GM18867 (cell line): Measurements from ENCODE around the gene SUCLA2.
"Not testable (repeated sequence)": the region's sequence is repeated elsewhere in the genome, so short reads cannot be mapped to it uniquely, and the experiment has no call there.

ENCODE experiments used
- ATAC-seq: cut with Tn5 transposase; IDR thresholded peaks from one replicate; pipeline ENCODE4 v1.9.1; 2021; ENCODE audit warnings: mild to moderate bottlenecking, moderate library complexity; ENCODE audit not compliant: unreplicated experiment

The SUCLA2 gene

DNA sequence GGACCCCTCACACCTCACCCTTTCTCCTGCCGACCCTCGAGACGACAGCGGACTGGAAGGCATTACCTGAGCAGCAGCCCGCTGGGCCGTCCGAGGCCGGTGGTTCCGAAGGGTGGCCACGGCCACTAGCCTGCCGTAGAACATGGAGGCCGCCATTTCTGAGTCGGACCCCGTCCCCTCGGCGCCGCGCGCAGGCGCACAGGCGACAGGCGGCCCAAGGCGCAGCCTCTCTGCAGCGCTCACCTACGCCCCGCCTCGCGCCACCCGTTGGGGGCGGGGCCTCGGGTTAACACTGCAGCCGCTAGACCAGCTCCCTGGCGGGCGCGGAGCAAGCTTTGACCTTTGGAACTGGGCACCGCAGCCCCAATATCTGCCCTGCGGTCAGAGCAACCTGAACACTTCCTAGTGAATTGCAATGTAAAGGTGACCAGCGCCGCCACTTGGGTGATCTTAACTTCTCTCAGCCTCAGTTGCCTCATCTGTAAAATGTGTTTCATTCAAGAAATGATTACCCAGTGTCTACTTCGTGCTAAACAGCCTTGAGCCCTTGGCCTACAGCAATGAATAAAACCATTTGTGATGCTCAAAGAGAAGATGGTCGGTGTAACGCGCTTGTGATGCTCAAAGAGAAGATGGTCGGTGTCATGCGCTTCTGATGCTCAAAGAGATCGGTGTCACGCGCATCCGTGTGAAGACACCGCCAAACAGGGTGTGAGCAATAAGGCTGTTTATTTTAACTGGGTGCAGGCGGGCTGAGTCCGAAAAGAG lies at the start of gene SUCLA2:
SUCLA2 (minus strand) TSS at position 160 of the 768 bp plus-strand sequence; CDS start at position 156, 4 bp downstream.
- peak; percentile 99 for ATAC-seq

DNA sequence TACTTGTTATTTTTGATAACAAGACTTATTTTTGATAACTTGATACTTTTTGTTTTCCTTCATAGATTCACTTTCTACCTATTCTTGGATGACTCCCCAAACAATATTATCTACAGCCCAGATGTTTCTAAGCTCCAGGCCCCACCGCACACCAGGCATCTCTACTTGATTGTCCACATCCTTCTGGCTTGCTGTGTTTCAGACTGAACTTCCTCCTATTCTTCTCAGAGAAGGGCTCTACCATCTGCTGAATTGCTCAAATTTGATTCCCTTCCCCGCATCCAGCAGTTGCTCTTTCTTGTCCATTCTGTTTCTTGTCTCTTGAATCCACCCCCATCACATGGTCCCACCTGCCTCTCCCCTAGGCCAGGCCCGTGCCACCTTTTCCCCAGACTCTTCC lies 49.5 kb upstream of the SUCLA2 start:
- ATAC-seq = no peak

DNA sequence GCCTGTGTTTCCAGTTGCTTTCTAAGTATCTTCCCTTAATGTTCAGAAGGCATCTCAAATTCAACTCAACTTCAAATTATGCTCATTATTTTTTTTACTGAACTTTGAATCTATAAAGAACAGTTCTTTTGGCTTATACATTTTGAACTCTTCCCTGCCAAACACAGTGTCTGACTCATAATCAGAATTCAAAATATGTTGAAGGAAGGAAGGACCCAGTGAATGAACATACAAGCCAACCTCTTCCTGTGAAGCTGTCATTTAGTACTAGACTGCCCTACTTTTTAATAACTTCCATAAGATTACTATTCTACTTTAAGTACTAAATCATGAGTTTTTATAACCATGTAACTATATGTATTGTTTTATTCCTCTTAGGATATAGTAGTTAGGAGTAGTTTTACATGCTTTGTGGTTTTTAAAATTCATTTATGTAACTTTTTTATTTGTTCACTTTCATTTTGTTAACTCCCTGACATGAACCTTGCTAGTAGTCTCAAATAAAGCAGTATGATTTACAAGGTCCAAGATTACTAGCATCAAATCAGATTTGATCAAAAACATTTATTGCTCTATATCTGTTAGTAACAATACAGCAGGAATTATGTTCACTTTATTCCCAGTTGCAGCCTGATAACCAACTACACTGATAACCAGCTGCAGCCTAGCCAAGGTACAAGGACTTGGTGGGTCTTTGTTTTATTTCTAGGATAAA lies 42.9 kb upstream of the SUCLA2 start:
- no peak for ATAC-seq

DNA sequence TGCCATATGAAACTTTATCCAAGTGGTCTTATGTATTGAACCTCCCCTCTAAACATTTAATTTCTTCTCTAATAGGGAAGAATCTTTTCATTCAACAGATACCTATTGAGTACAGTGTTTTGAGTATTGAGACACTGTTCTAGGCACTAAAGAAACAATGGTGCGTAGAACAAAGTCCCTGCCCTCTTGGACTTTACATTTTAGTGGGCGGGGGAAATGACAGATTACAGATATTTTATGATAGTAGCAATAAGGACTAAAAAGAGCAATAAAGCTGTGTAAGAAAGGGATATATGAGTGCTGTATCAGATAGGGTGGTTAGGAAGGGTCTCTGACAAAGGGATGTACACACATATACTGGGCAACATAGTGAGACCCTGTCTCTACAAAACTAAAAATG lies 41.8 kb upstream of the SUCLA2 start:
- no peak for ATAC-seq

DNA sequence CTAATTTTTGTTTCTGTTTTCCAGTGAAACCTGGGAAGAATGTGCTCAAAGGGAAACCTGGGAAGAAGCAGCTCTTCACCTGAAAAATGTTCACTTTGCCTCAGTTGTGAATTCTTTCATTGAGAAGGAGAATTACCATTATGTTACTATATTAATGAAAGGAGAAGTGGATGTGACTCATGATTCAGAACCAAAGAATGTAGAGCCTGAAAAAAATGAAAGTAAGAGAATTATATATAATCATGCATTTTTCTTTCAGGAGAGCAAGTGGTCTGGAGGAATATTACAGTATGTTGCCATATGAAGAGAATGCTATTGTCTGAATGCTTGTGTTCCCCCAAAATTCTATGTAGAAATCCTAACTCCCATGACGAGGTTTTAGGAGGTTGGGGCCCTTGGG lies 39.8 kb upstream of the SUCLA2 start:
- ATAC-seq = no peak

DNA sequence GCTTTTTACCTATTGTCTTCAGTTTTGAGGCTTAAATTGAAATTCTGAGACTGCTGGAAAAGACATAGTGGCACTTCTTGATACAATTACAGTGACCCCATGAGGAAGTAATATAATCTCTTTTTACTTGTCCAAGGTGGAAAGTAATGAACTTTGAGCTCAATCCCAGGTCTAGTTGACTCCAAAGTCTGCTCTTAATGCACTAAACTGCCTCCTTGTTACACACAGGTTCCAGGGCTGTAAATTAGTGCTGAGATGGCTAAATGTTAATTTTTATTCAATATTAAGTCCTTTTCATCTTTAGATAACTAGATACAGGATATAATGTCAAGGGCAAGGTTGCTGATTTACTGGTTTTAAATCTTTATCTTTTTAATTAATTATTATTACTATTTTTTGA lies 39.0 kb upstream of the SUCLA2 start:
- ATAC-seq = no peak

DNA sequence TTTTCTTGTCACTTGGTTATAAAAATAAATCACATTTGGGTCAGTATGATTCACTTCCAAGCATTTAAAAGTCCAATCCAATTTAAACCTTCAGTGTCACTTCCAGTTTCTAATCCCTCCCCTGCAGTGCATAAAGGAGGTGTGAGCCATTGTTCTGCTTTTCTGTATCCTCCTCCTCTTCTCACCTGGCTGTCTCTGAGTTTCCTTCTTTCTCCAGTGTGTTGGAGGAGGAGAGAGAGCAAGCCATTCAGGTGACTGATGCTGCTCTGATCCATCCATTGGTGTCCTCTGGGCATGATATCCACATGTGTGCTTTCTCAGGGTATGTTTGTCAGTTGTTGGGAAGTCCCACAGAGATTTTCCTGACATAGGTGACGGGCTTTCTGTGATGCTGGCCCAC lies 37.7 kb upstream of the SUCLA2 start:
- no peak for ATAC-seq

DNA sequence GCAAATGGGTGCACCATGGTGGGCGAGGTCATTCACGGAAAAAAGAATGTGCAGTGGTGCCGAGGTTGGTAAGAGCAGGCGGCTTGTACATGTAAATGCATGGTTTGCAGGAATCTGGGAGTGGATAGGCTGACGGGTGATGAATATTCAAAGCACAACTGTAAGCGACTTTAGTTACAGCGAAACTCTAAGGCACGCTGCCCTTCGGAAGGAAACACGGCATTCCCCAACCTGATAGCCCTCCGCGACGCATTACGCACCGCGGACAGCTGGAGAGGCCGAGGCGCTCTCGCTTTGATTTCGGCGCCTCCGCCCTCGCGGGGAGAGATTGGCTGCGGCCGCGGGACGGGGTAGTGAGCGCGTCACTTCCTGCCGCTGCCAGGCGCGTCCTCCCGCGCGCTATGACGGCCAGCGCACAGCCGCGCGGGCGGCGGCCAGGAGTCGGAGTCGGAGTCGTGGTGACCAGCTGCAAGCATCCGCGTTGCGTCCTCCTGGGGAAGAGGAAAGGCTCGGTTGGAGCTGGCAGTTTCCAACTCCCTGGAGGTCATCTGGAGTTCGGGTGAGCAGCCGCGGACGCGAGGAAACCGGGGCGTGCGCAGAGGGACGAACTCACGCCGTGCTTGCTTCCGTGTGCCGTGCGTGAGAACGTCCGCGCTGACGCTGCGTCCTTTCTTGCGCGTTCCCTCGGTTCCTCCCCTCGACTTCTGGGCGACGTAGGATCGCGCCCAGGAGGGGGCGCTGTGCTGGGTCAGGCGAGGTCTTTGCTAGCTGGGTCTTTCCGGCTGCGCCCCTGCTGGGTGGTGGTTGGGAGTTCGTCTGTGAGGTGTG lies 36.5 kb upstream of the SUCLA2 start, which contains the start of gene NUDT15:
NUDT15 (plus strand) TSS at position 381 of the 828 bp plus-strand sequence; CDS start at position 402, 21 bp downstream.
- peak; percentile 93 for ATAC-seq

DNA sequence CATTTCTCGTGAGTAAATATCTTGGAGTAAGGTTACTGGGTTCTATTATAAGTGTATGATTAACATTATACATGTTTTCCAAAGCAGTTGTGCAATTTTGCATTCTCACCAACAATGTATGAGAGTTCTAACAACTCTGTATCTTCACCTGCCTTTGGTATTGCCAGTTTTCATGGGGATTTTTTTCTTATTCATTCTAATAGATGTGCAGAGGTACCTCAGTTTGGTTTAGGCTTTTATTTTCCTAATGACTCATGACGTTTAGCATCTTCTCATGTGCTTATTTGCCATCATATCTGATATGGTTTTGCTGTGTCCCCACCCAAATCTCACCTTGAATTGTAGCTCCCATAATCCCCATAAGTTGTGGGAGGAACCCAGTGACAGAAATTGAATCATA lies 28.8 kb upstream of the SUCLA2 start:
- ATAC-seq = no peak

DNA sequence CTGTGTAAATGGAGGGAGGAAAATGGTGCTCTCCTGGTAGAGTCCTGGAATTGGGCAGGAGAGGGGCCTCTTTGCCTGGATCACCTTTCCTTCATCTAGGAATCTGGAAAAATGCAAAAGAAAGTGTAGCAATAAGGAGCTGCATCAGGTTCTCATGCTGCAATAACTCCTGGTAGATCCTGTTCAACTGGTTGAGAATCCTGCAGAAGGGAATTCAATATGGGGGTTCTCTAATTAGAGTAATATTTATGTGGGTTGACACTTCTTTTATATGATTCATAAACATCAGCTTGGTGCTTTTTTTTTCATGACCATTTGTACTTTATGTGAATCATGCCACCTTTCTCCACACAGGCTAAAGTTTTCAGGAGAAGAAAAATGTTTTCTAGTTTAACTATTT lies 27.0 kb upstream of the SUCLA2 start:
- ATAC-seq = no peak

DNA sequence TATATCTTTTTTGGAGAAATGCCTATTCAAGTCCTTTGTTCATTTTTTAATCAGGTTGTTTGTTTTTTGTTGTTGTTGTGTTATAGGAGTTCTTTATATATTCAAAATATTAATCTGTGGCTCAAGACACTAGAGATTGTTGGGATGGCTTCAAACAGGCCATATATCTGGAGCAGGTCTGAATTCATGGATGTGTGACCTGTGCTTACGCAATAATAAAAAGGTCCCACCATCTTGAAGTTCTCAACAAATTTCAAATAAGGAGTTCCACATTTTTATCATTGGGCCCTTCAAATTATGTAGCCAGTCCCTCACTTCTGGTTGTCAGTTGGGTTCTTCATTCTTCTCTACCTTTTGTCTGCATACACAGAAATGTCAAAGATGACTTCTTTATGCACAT lies 18.7 kb upstream of the SUCLA2 start:
- no peak for ATAC-seq

DNA sequence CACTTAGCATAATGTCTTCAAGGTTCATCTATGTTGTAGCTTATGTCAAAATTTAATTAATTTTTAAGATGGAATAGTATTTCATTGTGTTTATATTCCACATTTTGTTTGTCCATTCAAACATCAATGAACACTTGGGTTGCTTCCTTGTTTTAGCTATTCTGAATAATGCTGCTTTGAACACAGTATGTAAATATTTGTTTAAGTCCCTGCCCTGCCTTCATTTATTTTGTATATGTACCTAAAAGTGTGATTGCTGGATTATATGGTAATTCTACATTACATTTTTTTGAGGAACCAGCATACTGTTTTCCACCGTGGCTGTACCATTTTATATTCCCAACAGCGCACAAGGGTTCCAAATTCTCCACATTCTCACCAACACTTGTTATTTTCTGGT lies 17.6 kb upstream of the SUCLA2 start:
- no peak for ATAC-seq

DNA sequence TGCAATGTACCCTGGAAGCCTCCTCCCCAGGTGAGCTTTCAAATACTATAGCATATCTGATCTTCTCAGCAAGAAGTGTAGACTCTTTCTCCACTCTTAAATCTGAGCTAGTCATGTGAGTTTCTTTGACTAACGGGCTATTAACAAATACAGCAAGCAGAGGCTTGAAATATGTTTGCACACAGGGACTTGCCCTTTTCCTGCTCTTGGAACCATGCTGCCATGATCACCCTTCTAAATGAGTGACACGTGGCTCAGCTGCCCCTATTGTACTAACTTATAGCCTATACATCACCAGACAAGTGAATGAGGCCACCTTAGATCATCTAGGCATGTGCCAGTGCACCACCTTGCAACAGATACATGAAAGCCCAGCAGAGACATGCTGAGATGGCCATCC lies 13.3 kb upstream of the SUCLA2 start:
- no peak for ATAC-seq

DNA sequence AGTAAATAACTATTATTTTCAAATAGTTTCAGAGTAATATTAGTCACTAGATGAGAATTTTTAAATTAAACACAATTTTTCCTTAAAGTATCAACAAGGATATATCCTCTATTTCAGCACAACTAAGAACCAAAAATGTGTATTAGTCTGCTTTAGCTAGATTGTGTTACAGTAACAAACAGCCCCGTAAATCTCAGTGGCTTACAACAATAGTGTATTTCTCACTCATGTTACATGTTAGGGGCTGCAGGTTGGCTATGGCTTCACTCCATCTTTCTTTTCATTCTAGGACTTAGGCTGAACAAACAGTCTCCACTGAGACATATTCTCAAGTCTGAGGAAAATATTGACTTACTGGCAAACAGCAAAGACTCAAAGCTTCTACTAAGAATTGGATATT lies 11.6 kb upstream of the SUCLA2 start:
- no peak for ATAC-seq

DNA sequence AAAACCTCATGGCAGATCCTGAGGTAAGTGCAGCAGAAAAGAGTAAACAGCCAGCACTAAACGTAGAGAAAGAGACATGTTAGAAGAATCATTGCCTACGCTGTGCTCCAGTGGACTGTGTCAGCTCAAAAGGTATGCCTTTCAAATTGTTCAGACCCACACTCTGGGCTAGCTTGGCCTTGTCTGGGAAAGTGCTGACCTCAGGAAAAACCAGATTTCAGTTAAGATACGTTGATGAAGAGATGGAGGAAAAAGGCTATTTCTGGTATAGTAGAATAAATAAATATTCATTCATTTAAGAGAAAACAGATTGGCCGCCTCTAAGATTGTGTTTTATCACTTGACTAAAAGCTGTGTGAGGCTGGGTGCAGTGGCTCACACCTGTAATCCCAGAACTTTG lies 9.6 kb upstream of the SUCLA2 start:
- no peak for ATAC-seq

DNA sequence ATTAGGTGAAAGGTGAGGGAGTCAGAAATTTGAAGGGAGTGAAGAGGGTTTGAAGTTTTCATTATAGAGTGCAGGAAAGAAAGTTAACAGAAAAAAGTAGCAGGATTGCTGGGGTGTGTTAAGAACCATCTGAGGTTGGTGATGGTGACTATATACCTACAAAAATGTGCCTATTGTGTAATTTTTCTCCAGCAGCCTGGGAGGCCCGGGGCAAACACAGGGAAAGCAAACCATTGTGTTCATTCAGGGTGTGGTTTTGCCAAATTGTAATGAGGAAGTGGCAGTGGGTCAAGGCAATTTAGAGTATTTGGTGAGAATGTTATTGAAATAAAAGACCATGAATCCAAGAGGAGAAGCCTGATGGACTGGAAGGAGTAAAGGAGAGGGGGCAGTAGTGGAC lies 8.2 kb upstream of the SUCLA2 start:
- ATAC-seq = no peak

DNA sequence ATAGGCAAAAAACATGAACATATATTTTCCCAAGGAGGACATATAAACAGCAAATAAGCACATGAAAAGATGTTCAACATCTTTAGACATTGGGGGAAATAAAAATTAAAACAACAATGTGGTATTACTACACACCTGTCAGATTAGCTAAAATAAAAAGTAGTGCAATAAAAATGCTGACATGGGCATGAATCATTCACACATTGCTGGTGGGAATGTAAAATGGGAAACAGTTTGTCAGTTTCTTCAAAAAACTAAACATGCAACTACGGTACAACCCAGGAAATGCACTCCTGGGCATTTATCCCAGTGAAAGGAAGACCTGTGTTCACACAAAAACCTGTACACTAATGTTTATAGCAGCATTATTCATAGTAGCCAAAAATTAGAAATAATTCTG lies 5.3 kb upstream of the SUCLA2 start:
- no peak for ATAC-seq

DNA sequence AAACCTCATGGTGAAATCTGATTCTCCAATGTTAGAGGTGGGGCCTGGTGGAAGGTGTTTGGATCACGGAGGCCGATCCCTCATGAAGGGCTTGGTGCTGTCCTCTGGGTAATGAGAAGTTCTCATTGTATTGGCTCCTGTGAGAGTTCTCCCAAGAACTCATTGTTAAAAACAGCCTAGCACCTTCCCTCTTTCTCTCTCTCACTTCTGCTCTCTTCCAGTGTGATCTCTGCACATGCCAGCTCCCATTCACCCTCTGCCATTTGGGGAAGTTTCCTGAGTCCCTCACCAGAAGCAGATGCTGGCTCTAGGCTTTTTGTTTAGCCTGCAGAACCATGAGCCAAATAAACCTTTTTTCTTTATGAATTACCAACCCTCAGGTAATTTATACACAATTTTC lies 3.1 kb upstream of the SUCLA2 start:
- ATAC-seq = no peak

DNA sequence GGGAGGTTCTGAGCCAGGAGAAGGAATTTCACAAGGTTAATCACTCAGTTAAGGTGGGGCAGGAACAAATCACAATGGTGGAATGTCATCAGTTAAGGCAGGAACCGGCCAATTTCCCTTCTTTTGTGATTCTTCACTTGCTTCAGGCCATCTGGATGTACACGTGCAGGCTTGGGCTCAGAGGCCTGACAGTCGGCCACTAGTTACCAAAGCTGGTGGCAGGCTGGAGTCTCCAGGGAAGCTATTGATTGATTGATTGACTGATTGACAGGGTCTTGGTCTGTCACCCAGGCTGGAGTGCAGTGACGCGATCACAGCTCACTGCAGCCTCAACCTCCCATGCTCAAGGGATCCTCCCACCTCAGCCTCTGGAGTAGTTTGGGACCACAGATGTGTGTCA lies 926 bp upstream of the SUCLA2 start:
- not testable (repeated sequence) for ATAC-seq

DNA sequence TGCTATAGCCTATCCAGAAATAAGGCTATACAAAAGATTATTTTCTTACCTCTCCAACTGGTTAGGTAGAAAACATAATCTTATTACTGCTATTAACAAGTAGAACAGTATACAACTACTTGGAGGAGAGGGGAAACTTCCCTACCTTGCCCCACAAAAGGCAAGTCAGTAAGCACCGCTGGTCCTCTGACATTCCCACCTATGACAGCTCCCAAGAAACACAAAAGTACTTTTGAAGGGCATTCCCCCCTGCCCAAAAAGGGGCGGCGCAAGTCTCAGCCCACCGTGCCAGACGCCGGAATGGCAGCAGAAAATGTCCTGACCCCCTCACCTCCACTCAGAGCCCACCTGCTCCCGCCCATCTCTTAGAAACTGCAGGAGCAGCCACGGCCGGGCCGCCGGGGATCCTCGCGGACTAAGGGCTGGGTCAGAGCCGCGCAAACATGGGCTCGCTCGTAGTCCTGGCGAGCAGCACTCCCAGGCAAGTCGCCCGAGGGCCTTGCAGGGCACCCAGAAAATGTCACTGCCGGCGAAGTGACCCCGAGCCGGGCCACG lies 437 bp downstream of the SUCLA2 start:
- peak; percentile 40 for ATAC-seq

DNA sequence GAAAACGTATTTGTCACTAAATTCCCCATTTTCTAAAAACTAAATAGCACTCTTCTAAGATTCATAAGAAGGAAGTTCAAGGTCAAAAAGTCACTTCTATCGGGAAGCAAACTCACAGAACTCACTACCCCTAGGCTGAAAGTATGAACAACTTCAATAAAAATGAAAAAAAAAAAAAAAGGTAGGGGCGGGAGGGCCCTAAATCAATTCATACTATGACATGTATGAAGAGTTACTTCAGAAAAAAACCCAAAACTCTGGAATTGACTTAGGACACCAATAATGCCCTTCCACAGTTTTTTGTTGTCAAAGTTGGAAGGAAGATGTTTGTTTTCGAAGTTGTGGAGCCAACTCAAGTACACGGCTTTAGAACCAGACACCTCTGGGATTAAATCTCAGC lies 1.1 kb downstream of the SUCLA2 start:
- ATAC-seq = no peak
